ENCODE data around the gene CAMTA1.

CAMTA1 gene

DNA sequence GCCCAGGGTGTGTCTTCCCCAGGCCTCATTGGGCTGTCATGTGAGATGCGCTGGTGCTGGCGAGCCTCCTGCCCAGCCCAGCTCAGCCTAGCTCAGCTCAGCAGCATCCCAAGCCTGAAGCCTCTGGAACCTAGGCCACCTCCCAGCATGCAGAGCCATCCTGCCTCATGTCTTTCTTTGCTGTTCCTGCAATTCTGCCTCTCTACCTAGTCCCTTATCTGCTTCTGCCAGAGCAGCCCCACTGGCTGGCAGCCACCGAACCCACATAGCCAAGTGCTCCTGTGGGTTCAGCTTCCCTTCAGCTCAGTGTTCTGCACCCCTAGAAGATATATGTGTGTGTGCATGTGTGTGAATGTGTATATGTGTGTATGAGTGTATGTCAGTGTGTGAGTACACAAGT lies 694.3 kb downstream of the CAMTA1 start:
- in situ Hi-C loops (cut with HindIII; ENCODE audit: low pct_ligation_motif_present, low pct_unique_long_range_greater_than_20kb, low sequenced_read_pairs): no loop called here
- no peak for DNase-seq

GRCh38 chr1:7481194-7481593 lies 695.9 kb downstream of the CAMTA1 start:
- in situ Hi-C loops (cut with HindIII; ENCODE audit: low pct_ligation_motif_present, low pct_unique_long_range_greater_than_20kb, low sequenced_read_pairs): no loop called here
- DNase-seq: no peak

GRCh38 chr1:7482077-7482476 lies 696.8 kb downstream of the CAMTA1 start:
- no peak for DNase-seq
- in situ Hi-C loops (cut with HindIII; ENCODE audit: low pct_ligation_motif_present, low pct_unique_long_range_greater_than_20kb, low sequenced_read_pairs): no loop called here

GRCh38 chr1:7482772-7483495 lies 697.7 kb downstream of the CAMTA1 start:
- in situ Hi-C loops (cut with HindIII; ENCODE audit: low pct_ligation_motif_present, low pct_unique_long_range_greater_than_20kb, low sequenced_read_pairs): no loop called here
- no peak for DNase-seq

DNA sequence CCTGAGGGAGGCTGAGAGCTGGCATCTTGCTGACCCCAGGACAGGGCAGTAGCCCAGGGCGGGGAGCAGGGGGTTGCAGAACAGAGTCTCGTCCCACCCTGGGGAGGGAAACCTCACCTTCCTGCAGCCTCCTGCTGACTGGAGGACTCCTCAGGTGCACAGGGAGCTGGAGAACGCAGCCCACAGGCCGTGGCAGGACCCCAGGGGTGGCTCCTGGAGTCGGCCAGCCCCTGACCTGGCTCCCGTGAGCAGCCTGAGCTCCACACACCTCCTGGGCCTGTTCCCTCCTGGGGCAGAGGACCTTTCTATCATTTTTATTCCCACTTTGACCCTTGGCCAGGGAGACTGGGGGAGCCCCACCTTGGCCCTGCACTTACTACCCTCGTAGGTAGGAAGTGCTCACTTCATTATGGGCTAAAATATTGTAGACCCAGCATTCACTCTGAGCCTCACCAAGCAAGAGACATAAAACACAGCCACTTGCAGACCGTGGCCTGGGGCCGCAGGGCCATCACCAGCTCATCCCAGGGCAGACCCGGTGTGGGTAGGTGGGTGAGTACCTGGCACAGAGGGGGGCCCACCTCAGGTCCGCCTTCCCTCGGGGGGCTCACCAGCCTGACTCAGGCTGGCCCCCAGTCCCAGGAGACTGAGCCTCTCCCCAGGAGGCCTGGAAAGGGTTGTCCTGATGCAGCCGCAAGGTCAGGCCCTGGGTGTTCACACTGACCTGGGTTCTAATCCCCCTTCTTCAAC lies 698.6 kb downstream of the CAMTA1 start:
- in situ Hi-C loops (cut with HindIII; ENCODE audit: low pct_ligation_motif_present, low pct_unique_long_range_greater_than_20kb, low sequenced_read_pairs): no loop called here
- DNase-seq: no peak

DNA sequence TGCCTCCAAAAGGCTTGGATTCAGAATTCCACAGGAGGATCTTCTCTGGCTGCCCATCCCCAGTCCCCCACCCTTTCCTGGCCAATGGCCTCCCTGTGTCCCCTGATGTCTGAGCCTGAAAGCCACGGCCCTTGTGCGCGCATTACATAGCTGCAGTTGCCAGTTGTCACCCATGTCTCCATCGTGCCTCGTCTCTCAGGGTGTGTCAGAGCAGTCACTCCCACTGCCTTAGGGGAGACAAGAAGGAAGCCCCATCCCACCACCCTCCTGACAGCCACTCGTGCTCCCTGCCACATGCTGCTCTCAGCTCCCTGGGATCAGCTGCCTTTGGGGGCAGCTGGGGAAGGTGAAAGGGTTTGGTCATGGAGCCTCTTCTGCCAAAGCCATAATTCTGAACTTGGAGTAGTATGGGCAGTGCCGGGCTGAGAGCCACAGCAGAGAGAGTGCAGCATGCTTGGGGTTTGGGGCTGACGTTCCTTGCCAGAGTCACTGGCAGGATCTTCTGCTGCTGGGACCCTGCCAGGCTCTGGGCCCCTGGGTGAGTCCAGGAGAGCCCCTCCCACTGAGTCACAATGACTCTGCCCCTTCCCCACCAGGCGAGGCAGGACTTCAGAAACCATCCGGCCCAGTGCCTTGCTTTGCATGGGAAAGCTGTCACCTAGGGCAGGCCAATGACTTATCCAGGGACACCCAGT lies 700.0 kb downstream of the CAMTA1 start:
- DNase-seq: no peak
- in situ Hi-C loops (cut with HindIII; ENCODE audit: low pct_ligation_motif_present, low pct_unique_long_range_greater_than_20kb, low sequenced_read_pairs): no loop called here

GRCh38 chr1:7485826-7486225 lies 700.6 kb downstream of the CAMTA1 start:
- in situ Hi-C loops (cut with HindIII; ENCODE audit: low pct_ligation_motif_present, low pct_unique_long_range_greater_than_20kb, low sequenced_read_pairs): no loop called here
- no peak for DNase-seq

GRCh38 chr1:7487766-7488474 lies 702.7 kb downstream of the CAMTA1 start:
- DNase-seq: no peak
- in situ Hi-C loops (cut with HindIII; ENCODE audit: low pct_ligation_motif_present, low pct_unique_long_range_greater_than_20kb, low sequenced_read_pairs): no loop called here

DNA sequence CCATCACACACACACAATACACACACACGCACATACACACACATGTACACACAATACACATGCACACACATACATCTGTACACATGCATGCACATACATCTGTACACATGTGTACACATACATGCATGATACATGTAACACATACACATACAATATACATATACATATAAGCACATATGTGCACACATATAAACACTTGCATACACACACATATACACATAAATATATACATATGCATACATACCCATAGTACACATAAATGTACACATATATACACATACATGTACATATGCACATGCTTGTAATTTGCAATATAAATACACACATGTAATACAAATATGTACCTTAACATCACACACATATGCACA lies 703.2 kb downstream of the CAMTA1 start:
- no peak for DNase-seq
- in situ Hi-C loops (cut with HindIII; ENCODE audit: low pct_ligation_motif_present, low pct_unique_long_range_greater_than_20kb, low sequenced_read_pairs): no loop called here

DNA sequence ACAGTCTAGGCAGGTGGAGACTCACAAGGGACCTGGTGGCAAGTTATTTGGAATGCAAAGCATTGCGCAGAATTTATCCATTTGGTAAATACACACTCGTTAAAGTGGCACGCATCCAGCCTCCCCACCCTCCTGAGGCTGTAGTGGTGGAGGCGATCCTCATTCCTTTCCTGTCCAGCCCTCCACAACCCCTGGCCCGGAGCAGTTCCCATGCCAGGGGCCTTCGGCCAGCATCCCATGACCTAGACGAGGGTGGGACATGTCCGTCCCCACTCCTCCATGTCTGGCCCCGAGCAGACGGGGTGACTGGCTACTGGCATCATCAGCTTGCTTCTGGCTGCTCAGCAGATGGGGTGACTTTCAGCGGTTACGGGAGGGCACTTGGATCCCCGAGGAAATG lies 704.3 kb downstream of the CAMTA1 start:
- in situ Hi-C loops (cut with HindIII; ENCODE audit: low pct_ligation_motif_present, low pct_unique_long_range_greater_than_20kb, low sequenced_read_pairs): no loop called here
- no peak for DNase-seq

DNA sequence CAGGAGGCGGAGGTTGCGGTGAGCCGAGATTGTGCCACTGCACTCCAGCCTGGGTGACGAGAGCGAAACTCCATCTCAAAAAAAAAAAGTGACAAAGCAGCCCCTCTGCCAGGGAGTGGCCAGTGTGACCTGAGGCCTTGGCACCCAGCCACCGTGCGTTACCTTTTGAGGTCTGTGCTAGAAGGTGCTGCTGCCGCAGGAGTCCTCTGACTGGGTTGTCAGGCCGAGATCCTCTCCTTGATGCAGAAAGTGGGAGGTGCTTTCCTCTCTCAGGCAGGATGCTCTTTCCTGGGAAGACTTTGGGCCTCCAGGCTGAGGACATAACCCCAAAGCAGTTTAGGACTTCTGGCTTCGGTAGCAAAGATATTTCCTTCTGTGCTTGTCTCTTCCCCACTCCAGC lies 705.3 kb downstream of the CAMTA1 start:
- DNase-seq: no peak
- in situ Hi-C loops (cut with HindIII; ENCODE audit: low pct_ligation_motif_present, low pct_unique_long_range_greater_than_20kb, low sequenced_read_pairs): no loop called here

DNA sequence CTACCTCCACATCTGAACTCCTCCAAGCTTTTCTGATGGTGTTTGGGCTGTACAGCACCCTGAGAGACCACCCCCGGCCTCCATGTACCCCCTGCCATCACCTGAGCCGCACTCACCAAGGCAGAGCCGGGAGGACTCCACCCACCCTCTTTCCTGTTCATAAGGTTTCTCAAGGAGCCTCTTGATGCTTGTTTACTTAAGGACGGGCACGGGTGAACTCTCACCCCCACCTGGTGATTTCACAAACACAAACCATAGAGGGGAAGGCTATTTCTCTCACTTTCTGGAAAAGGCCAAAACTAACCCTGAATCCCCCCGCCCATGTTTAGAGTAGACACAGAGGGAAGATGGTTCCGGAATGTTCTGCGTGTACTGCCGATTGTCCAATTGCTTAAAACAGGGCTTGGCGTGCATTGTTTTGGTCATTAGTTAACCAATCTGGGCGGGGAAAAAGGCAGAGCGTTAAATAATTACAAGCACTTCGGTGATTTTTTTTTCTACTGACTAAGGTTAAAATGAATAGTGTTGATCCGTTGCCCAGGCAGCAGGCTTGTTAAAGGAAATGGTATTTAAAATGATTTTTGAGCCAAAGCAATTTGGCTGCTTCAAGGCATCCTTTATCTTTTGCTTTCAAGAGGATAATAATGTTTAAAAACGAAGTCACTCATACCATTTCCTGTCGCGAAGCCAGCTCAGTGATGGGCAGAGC lies 706.0 kb downstream of the CAMTA1 start:
- no peak for DNase-seq
- in situ Hi-C loops (cut with HindIII; ENCODE audit: low pct_ligation_motif_present, low pct_unique_long_range_greater_than_20kb, low sequenced_read_pairs): no loop called here

DNA sequence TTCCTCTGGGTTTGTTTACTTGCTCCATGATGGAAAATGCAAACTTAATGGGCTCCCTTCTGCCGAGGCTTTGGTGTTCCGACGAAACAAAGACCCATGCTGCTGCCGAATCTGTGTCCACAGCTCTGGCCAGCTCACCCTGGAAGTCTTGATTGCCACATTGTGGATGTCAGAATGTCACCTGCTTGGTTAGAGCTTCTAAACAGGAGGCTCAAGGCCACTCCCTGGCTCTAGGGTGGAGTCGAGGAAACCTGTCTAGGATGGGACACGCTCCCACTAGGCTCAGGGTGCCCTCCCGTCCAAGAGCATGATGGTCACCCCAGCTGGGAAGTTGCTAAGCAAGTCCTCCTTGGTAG lies 706.5 kb downstream of the CAMTA1 start:
- DNase-seq: no peak
- in situ Hi-C loops (cut with HindIII; ENCODE audit: low pct_ligation_motif_present, low pct_unique_long_range_greater_than_20kb, low sequenced_read_pairs): no loop called here

DNA sequence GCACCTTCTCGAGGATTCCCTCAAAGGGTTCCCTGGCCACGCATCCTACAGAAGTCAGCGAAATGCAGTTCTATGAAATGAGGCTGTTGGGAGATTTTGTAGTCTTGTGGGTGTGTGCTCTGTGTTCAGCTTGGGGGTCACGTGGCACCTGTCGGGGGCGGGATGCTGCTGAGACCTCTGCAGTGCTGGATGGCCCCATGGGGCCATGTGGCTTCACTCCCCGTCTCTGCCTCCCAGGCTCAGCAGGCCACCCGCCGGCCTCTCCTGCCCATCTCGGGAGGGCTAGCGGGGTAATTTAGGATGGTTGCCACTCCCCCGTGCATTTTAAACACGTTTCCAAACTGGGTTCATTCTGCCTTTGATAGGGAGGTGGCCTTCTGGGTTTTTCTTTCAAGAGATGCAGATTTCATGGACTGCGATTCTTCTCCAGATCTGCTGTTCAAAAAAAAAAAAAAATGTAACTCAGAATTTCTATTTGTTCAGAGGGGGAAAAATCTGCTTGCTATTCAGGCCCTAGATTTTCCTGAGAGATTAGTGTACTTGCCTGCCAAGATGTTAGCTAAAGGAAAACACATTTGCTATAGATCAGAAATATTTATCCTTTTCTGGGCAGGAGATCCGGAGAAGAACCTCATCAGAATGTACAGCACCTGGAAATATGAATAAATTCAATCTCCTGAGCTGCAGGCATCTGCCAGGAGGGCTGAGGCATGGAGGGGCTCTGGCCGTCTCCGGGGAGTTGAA lies 708.6 kb downstream of the CAMTA1 start:
- in situ Hi-C loops (cut with HindIII; ENCODE audit: low pct_ligation_motif_present, low pct_unique_long_range_greater_than_20kb, low sequenced_read_pairs): no loop called here
- DNase-seq: no peak

GRCh38 chr1:7495962-7496361 lies 710.7 kb downstream of the CAMTA1 start:
- in situ Hi-C loops (cut with HindIII; ENCODE audit: low pct_ligation_motif_present, low pct_unique_long_range_greater_than_20kb, low sequenced_read_pairs): no loop called here
- no peak for DNase-seq

GRCh38 chr1:7497107-7497637 lies 711.9 kb downstream of the CAMTA1 start:
- in situ Hi-C loops (cut with HindIII; ENCODE audit: low pct_ligation_motif_present, low pct_unique_long_range_greater_than_20kb, low sequenced_read_pairs): no loop called here
- DNase-seq: no peak

DNA sequence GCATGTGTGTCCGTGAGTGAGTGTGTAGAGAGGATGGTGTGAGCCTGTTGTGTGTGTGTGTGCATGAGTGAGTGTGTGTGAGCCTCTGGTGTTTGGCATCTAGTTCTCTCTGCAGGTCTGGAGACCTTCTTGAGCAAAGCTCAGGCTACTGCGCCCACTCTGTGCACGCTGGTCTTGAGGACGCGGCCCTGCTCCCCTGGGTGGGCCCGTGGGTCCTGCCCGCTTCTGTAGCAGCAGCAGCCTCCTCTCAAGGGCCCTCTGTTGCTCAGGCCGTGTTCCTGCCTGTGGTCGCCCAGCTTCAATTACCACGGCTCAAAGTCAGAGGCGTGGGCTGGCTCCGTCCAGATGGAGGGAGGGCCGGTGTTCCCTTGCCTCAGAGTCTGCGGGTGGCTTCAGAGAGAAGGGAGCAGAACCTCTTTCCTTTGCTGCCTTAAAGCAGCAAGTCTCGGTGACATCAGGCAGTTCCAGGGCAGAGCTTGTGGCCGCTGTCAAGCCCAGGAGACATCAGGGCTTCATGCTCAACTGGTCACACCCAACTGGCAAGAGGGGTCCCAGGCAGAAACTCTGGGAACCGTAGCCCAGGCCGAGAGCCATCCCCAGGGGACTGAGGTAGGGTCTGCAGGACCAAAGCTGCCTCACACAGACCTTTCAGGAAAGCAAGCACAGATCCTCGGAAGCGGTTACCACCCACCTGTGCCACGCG lies 715.3 kb downstream of the CAMTA1 start:
- in situ Hi-C loops (cut with HindIII; ENCODE audit: low pct_ligation_motif_present, low pct_unique_long_range_greater_than_20kb, low sequenced_read_pairs): no loop called here

More for the DNA sequence above, 715.3 kb downstream of the CAMTA1 start:
- DNase-seq: no peak
